Measurements from ENCODE around the gene DLL4. TPM values are rescaled to one million over a fixed set of nuclear protein-coding genes. Genes with fewer than 3 reads are reported as not detected.
A peak's percentile ranks its signal among the peaks of the same experiment; 100 is the strongest.

Gene DLL4
- total and polyA plus RNA-seq, 4 donors = 5.6 to 8.5 (median 6.7) TPM

DNA sequence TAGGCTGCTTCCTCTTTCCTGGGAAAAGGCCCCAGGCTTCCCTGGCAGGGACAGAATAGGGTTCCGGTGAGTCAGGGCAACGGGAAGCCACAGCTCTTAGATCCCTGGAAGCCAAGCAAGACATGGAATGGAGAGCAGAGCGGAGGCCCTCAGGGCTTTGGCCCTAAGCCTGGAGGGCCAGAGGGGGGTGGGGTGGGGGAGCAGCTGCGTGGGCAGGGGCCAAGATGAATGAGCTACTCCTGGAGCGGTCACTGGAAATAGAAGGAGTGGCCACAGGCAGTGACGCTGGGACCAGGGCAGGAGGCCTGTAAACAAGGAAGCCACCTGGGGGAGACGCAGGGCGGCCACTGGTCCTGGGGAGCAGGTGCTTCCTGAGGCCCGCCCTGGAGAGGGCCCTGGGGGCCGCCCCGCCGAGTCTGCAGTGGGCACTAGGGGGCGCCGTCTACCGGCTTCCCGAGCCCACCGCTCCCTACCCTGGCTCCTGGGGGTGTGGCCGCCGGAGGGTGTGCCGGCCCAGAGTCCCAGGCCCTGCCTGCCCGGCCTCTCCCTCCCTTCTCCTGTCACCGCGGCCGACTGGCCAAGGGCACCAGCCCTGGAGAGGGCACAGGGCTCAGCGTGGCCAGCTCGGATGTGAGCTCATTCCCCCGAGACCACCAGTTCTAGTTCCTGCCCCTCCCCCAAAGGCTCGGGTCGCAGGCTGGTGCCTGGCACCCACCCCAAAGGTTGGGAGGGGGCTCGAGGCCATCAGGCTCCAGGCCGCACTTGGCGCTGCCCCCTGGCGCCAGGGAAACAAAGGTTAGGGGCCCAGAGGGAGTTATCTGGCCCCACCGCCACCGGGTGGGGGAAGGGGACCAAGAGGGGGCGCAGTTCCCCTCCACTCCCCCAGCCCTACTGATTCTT is 22.8 kb upstream of the DLL4 start:
- Histone ChIP-seq H3K27ac (ENCODE audit: low read depth, low read length) (peak overlapping the region; percentile 88), H3K36me3 (ENCODE audit: control insufficient read depth, insufficient read depth, low read length) (peaks cover 46% of the 10 kb centered on the region), H3K4me3 (ENCODE audit: low read depth, low read length) (peak overlapping the region; percentile 58), H3K4me1 (ENCODE audit: control insufficient read depth, insufficient read depth, low read length) (peaks cover 57% of the 10 kb centered on the region), H3K9me3 (ENCODE audit: control insufficient read depth, insufficient read depth, low read length) (no peaks in the 10 kb centered on the region), H3K27me3 (ENCODE audit: control insufficient read depth, insufficient read depth, low read length) (no peaks in the 10 kb centered on the region)
- WGBS (ENCODE audit: insufficient coverage) = 7% methylated on average over 30 of the region's 36 CpGs
- peak in 1 of 6 donors; percentile 80 for DNase-seq (ENCODE audit: low read depth in 4 of 6, low spot score in 6 of 6)

DNA sequence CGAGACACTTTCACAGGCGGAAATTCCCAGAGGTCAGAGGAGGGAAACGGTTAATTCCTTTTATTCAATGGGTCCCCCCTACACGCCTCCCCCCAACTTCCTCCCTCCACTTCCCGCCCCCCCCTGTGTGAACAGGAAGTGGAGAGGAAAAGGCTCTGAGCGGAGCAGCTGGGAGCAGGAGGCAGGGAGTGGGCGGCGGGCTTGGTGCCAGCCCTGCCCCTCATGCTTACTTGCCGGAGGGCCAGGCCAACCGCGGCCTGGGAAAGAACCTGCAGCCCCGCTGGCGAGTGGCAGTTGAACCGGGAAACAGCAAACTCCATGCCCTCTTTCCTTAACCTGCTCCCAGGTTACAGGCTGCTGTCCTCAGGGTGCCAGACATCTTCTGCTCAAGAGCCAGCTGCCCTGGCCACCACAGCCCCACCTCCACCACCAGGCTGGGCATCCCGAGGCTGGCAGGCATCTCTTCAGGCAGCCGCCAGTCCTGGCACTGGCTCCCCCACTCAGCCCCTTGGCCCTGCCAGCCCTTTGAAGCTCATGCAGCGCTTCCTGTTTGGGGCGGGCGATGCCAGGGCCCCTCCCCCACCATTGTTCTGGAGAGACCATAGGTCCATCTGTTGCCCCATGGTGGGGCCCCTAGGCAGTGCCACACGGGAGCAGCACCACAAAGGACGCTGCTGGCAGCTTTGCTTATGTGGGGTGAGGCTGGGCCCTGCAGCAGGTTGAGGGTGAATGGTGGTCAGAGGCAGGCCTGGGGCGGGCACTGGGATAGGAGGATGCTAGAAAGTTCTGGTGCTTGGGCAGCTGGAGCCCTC is 21.9 kb upstream of the DLL4 start:
- H3K36me3 ChIP-seq (ENCODE audit: control insufficient read depth, insufficient read depth, low read length) = peaks cover 41% of the 10 kb centered on the region
- H3K4me1 ChIP-seq (ENCODE audit: control insufficient read depth, insufficient read depth, low read length) = peaks cover 59% of the 10 kb centered on the region
- peak overlapping the region; percentile 58 for H3K4me3 ChIP-seq (ENCODE audit: low read depth, low read length)
- H3K27me3 ChIP-seq (ENCODE audit: control insufficient read depth, insufficient read depth, low read length) = no peaks in the 10 kb centered on the region
- peak in 2 of 6 donors; percentile 68 to 85 for DNase-seq (ENCODE audit: low read depth in 4 of 6, low spot score in 6 of 6)
- peak overlapping the region; percentile 88 for H3K27ac ChIP-seq (ENCODE audit: low read depth, low read length)
- no peaks in the 10 kb centered on the region for H3K9me3 ChIP-seq (ENCODE audit: control insufficient read depth, insufficient read depth, low read length)
- WGBS (ENCODE audit: insufficient coverage) = 22% methylated on average over 17 of the region's 22 CpGs

DNA sequence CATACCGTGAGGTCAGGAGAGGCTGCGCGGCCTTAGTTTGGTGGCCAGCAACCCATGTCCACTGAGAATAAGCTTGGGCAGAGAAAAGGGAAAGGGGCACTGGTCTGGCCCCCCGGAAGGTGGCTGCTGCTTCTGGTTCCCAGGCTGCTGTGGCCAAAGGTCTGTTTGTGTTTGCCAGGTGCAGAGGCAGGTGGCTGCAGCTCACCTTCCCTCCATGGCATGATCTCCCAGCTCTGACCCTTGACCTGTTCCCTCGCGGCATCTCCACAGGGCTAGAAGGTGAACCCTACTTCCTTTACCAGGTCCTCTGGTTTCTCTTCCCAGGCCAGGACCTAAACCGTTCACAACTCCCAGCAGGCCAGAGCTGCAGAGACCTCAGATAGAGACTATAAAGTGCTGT is 21.0 kb upstream of the DLL4 start:
- peaks cover 32% of the 10 kb centered on the region for H3K36me3 ChIP-seq (ENCODE audit: control insufficient read depth, insufficient read depth, low read length)
- DNase-seq (ENCODE audit: low read depth in 4 of 6, low spot score in 6 of 6) = no peak
- peak overlapping the region; percentile 88 for H3K27ac ChIP-seq (ENCODE audit: low read depth, low read length)
- H3K9me3 ChIP-seq (ENCODE audit: control insufficient read depth, insufficient read depth, low read length) = no peaks in the 10 kb centered on the region
- 92% methylated on average over 6 of the region's 7 CpGs for WGBS (ENCODE audit: insufficient coverage)
- peaks cover 59% of the 10 kb centered on the region for H3K4me1 ChIP-seq (ENCODE audit: control insufficient read depth, insufficient read depth, low read length)
- H3K27me3 ChIP-seq (ENCODE audit: control insufficient read depth, insufficient read depth, low read length) = no peaks in the 10 kb centered on the region
- H3K4me3 ChIP-seq (ENCODE audit: low read depth, low read length) = no peak overlapping the region

DNA sequence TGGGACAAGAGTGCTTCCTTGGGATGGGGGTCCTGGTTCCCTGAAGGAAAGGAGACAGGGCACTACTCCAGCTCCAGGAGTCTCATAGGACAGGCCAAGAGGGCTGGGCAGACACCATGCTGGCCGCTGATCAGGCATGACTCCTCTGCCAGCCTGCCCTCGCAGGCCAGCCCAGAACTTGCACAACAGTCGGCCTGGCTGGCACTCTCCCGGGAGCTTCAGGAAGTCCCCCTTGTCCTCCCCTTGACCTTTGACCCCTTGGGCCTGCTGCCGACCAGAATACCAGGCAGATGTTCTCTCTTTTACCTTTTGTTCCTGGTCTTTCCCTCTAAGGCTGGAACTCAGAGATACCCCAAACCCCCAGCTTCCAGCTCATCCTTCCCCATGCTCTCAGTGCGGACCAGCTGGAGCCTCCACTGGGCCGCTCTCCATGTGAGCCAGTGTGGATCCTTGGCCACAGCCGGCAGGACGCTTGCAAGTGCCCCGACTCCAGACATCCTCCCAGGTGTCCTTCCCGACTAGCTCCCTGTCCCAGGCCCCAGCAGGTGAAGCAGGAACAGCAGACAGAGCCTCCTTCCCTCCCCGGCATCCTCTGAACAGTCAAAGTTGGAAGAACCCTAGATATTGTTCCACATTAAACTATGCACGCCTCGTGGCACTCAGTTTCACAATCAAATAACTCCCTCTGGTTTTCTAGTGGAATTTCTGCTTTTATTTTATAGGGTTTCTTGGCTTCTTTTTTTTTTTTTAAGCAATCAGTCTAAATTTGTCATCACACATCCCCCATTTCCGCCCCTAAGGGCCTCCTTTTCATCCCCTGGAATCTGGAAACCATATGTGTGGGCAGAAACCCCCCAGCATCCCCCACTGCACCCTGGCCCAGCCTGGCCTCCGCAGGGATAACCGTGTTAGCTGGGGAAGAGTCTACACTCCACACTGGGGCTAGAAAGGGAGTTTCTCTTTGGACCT is 19.2 kb upstream of the DLL4 start:
- 52% methylated on average over 12 of the region's 17 CpGs for WGBS (ENCODE audit: insufficient coverage)
- Histone ChIP-seq H3K9me3 (ENCODE audit: control insufficient read depth, insufficient read depth, low read length) (no peaks in the 10 kb centered on the region), H3K27me3 (ENCODE audit: control insufficient read depth, insufficient read depth, low read length) (no peaks in the 10 kb centered on the region), H3K27ac (ENCODE audit: low read depth, low read length) (no peak overlapping the region), H3K4me1 (ENCODE audit: control insufficient read depth, insufficient read depth, low read length) (peaks cover 50% of the 10 kb centered on the region), H3K36me3 (ENCODE audit: control insufficient read depth, insufficient read depth, low read length) (peaks cover 17% of the 10 kb centered on the region), H3K4me3 (ENCODE audit: low read depth, low read length) (no peak overlapping the region)
- no peak for DNase-seq (ENCODE audit: low read depth in 4 of 6, low spot score in 6 of 6)

DNA sequence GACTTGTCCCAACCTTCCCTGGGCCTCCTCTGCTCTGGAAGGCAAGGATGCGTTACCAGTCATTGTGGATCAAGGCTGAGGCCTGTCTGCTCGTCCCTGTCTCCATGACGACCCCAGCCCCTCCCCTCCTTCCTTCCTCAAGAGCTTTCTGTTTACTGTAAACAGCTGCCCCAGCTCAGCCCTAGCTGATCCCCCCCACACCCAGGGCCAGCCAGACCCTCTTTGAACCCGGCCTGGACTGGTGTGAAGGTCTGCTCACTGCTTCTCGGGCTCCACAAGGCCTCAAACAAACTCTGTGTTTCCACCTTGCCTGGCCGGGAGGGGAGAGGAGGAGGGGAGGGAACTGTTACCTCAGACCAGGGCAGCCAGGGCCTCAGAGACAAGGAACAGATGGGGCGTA is 18.0 kb upstream of the DLL4 start:
- H3K4me3 ChIP-seq (ENCODE audit: low read depth, low read length) = no peak overlapping the region
- H3K36me3 ChIP-seq (ENCODE audit: control insufficient read depth, insufficient read depth, low read length) = peaks cover 14% of the 10 kb centered on the region
- peak in 1 of 6 donors; percentile 64 for DNase-seq (ENCODE audit: low read depth in 4 of 6, low spot score in 6 of 6)
- peaks cover 2% of the 10 kb centered on the region for H3K27me3 ChIP-seq (ENCODE audit: control insufficient read depth, insufficient read depth, low read length)
- H3K4me1 ChIP-seq (ENCODE audit: control insufficient read depth, insufficient read depth, low read length) = peaks cover 48% of the 10 kb centered on the region
- H3K27ac ChIP-seq (ENCODE audit: low read depth, low read length) = no peak overlapping the region
- 37% methylated on average over 7 of the region's 7 CpGs for WGBS (ENCODE audit: insufficient coverage)
- no peaks in the 10 kb centered on the region for H3K9me3 ChIP-seq (ENCODE audit: control insufficient read depth, insufficient read depth, low read length)

DNA sequence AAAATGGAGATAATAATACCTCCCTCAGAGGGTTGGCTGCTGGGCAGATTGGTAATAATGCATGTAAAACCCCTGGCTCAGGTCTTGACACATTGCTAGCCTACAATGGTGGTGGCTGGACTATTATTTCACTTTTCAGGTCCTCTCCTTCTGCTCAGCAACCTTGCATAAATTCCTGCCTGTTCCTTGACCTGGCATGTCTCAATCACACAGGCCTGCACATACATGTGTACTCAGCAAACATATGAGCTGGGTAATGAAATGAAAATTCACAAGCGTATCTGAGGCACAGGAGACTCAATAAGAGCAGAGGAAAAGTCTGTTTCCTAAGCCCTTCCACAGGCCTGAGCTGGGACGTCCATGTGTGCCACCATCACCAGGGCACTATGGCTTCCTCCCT is 17.4 kb upstream of the DLL4 start:
- Histone ChIP-seq H3K4me3 (ENCODE audit: low read depth, low read length) (no peak overlapping the region), H3K4me1 (ENCODE audit: control insufficient read depth, insufficient read depth, low read length) (peaks cover 43% of the 10 kb centered on the region), H3K9me3 (ENCODE audit: control insufficient read depth, insufficient read depth, low read length) (no peaks in the 10 kb centered on the region), H3K27me3 (ENCODE audit: control insufficient read depth, insufficient read depth, low read length) (peaks cover 2% of the 10 kb centered on the region), H3K27ac (ENCODE audit: low read depth, low read length) (no peak overlapping the region), H3K36me3 (ENCODE audit: control insufficient read depth, insufficient read depth, low read length) (peaks cover 9% of the 10 kb centered on the region)
- 88% methylated on average over 1 of the region's 2 CpGs for WGBS (ENCODE audit: insufficient coverage)
- no peak for DNase-seq (ENCODE audit: low read depth in 4 of 6, low spot score in 6 of 6)

DNA sequence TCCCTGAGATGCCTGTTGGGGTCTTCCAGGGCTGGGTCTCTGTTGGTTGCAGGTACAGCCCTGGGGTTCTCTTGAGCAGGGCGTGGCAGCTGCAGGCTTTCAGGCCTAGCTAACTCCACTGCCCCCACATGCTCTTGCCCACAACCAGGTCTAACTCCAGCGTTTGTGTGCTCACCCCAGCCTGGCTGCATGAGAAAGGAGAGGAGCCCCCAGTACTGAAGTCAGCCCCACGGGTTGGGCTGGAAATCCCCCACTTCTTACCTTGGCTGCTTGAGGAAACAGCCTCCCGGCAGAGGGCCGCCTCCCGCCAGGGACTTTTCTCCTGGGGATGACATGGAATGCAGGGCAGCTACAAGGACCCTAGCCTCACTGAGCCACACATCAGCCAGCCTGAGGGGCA is 16.7 kb upstream of the DLL4 start:
- no peak for DNase-seq (ENCODE audit: low read depth in 4 of 6, low spot score in 6 of 6)
- Histone ChIP-seq H3K4me3 (ENCODE audit: low read depth, low read length) (no peak overlapping the region), H3K9me3 (ENCODE audit: control insufficient read depth, insufficient read depth, low read length) (no peaks in the 10 kb centered on the region), H3K36me3 (ENCODE audit: control insufficient read depth, insufficient read depth, low read length) (peaks cover under 1% of the 10 kb centered on the region), H3K27ac (ENCODE audit: low read depth, low read length) (no peak overlapping the region), H3K4me1 (ENCODE audit: control insufficient read depth, insufficient read depth, low read length) (peaks cover 36% of the 10 kb centered on the region), H3K27me3 (ENCODE audit: control insufficient read depth, insufficient read depth, low read length) (peaks cover 2% of the 10 kb centered on the region)
- WGBS (ENCODE audit: insufficient coverage) = 72% methylated on average over 6 of the region's 6 CpGs

DNA sequence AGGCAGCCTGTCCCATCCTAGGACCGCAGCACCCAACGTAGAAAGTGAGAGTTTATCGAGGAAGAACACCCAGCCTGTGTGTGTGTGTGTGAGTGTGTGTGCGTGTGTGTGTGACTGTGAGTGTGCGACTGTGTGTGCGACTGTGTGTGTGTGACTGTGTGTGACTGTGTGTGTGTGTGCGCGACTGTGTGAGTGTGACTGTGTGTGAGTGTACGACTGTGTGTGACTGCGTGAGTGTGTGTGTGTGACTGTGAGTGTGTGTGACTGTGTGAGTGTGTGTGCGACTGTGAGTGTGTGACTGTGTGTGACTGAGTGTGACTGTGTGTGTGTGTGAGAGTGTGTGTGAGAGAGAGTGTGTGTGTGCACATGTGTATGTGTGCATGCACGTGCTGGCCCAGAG is 15.1 kb upstream of the DLL4 start:
- Histone ChIP-seq H3K36me3 (ENCODE audit: control insufficient read depth, insufficient read depth, low read length) (no peaks in the 10 kb centered on the region), H3K4me3 (ENCODE audit: low read depth, low read length) (no peak overlapping the region), H3K27ac (ENCODE audit: low read depth, low read length) (no peak overlapping the region), H3K4me1 (ENCODE audit: control insufficient read depth, insufficient read depth, low read length) (peaks cover 43% of the 10 kb centered on the region), H3K9me3 (ENCODE audit: control insufficient read depth, insufficient read depth, low read length) (no peaks in the 10 kb centered on the region), H3K27me3 (ENCODE audit: control insufficient read depth, insufficient read depth, low read length) (peaks cover 10% of the 10 kb centered on the region)
- WGBS (ENCODE audit: insufficient coverage) = 96% methylated on average over 12 of the region's 12 CpGs
- no peak for DNase-seq (ENCODE audit: low read depth in 4 of 6, low spot score in 6 of 6)

DNA sequence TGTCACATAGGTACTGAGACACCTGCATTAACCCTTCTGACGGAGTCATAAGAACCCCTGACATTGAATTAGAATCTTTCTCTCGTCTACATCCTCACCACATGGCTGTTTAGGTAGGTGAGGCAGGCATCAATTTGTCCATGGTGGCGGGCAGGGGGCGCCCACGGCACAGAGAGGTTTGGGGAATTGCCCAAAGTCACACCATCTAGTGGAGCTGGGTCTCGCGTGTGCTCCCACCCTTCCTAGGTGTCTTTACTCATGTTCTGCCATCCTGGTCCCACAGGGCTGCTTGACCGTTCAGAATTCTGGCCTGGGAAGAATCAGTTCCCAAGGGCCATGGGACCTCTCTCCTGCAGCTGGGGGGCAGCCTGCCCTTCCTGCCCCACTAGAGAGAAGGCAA is 14.7 kb upstream of the DLL4 start:
- no peak for DNase-seq (ENCODE audit: low read depth in 4 of 6, low spot score in 6 of 6)
- H3K27ac ChIP-seq (ENCODE audit: low read depth, low read length) = no peak overlapping the region
- H3K36me3 ChIP-seq (ENCODE audit: control insufficient read depth, insufficient read depth, low read length) = no peaks in the 10 kb centered on the region
- H3K4me3 ChIP-seq (ENCODE audit: low read depth, low read length) = no peak overlapping the region
- 74% methylated on average over 6 of the region's 8 CpGs for WGBS (ENCODE audit: insufficient coverage)
- peaks cover 43% of the 10 kb centered on the region for H3K4me1 ChIP-seq (ENCODE audit: control insufficient read depth, insufficient read depth, low read length)
- peaks cover 13% of the 10 kb centered on the region for H3K27me3 ChIP-seq (ENCODE audit: control insufficient read depth, insufficient read depth, low read length)
- H3K9me3 ChIP-seq (ENCODE audit: control insufficient read depth, insufficient read depth, low read length) = no peaks in the 10 kb centered on the region
